ENCODE results near the gene LRCOL1.

LRCOL1 gene

DNA sequence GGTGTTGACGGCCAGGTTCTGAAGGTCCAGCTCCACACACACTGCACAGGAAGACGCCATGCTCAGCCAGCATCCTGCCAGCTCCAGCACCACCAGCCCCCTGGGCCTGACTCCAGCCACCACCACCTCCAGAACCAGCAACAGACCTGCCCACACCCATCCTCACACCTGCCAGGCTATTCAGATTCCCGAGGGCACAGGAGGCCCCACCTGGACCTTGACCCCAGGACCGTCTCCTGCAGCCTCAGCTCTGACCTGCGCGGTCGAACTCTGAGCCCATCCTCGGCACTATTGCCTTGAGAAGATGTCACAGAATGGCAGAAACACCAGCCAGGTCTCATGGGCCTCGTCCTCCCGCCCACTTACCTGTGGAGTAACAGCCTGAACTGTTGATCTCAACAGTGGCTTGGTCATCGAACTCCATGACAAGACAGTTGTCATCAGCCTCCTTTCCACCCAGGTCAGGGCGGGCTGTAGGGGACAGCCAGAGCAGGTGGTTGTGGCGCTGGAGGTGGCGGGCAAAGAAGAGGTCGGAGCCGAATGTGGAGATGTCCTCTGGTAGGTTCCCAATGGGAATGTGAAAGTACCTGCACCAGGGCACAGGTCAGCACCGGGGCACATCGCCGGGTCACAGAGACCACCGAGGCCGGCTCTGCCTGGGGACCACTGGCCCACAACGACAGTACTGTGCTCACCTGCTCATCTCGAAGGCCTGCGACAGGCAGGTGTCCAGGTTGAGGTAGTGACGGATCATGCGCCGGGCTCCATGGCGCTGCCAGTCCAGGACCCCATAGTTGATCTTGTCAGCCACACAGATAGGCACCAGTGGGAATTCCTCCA lies 31.6 kb upstream of the LRCOL1 start:
- DNase-seq (ENCODE audit: low spot score in 2 of 2) = no peak
- H3K27me3 Mint-ChIP-seq = no peaks in the 10 kb centered on the region
- no peak for ATAC-seq (ENCODE audit: low read depth)
- peaks cover 14% of the 10 kb centered on the region for H3K36me3 Mint-ChIP-seq
- H3K4me3 Mint-ChIP-seq = no peak overlapping the region
- H3K27ac Mint-ChIP-seq = no peak overlapping the region
- peaks cover 3% of the 10 kb centered on the region for H3K4me1 Mint-ChIP-seq
- H3K9me3 Mint-ChIP-seq = no peaks in the 10 kb centered on the region

DNA sequence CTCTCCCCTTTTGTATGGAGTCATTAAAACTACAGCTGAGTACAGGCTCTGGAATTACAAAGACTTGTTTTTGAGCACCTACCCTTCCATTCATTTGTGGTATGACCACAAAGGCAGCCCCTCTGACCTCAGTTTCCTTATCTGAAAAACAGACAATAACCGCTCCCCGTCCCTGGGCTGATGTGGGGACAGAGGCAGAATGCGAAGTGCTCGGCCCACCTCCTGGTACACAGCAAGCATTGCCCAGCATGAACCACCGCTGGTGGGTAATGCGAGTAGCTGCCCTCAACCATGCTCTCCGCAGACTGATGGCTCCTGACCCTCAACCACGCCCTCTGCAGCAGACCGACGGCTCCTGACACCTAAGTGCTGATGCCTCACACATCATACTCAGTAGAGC lies 30.6 kb upstream of the LRCOL1 start:
- H3K9me3 Mint-ChIP-seq = no peaks in the 10 kb centered on the region
- no peak for ATAC-seq (ENCODE audit: low read depth)
- H3K36me3 Mint-ChIP-seq = peaks cover 17% of the 10 kb centered on the region
- H3K4me3 Mint-ChIP-seq = no peak overlapping the region
- peaks cover 3% of the 10 kb centered on the region for H3K4me1 Mint-ChIP-seq
- no peak overlapping the region for H3K27ac Mint-ChIP-seq
- DNase-seq (ENCODE audit: low spot score in 2 of 2) = no peak
- H3K27me3 Mint-ChIP-seq = no peaks in the 10 kb centered on the region

DNA sequence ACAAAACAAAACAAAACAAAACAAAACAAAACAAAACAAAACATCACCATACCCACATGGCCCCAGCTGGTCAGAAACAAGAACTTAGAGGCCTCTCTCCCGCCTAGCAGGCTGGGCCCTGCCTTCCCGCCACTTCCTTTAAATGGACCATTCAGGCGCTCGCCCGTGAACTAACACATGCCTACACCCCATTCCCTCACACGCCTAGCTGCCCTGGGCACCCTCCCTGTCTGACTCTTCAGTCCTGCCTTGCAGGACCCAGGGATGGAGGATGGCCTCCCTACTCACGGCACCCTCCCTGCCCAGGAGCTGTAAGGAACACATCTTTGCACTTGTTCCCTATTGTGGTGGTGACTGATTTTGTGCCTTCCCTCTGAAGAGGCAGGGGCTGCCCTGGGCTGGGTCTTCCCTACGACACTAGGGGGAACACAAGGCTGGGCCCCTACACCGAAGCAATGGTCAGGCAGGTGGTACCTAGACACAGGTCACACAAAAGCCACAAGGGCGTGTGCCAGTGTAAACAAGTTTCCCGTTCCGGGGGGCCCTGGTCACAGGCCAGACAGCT lies 29.7 kb upstream of the LRCOL1 start:
- Mint-ChIP-seq H3K9me3 (no peaks in the 10 kb centered on the region), H3K4me3 (no peak overlapping the region), H3K27ac (peak overlapping the region; percentile 22), H3K27me3 (no peaks in the 10 kb centered on the region), H3K36me3 (peaks cover 26% of the 10 kb centered on the region), H3K4me1 (peaks cover 3% of the 10 kb centered on the region)
- DNase-seq (ENCODE audit: low spot score in 2 of 2) (no peak), ATAC-seq (ENCODE audit: low read depth) (no peak)

- ATAC-seq (ENCODE audit: low read depth) (no peak), DNase-seq (ENCODE audit: low spot score in 2 of 2) (no peak)
- H3K9me3 Mint-ChIP-seq = no peaks in the 10 kb centered on the region
- peaks cover 30% of the 10 kb centered on the region for H3K36me3 Mint-ChIP-seq
- H3K4me3 Mint-ChIP-seq = no peak overlapping the region
- H3K27me3 Mint-ChIP-seq = no peaks in the 10 kb centered on the region
- peaks cover 3% of the 10 kb centered on the region for H3K4me1 Mint-ChIP-seq
- H3K27ac Mint-ChIP-seq = no peak overlapping the region
Measured at GRCh38 chr12:132638541-132639408, 28.4 kb upstream of the LRCOL1 start.

DNA sequence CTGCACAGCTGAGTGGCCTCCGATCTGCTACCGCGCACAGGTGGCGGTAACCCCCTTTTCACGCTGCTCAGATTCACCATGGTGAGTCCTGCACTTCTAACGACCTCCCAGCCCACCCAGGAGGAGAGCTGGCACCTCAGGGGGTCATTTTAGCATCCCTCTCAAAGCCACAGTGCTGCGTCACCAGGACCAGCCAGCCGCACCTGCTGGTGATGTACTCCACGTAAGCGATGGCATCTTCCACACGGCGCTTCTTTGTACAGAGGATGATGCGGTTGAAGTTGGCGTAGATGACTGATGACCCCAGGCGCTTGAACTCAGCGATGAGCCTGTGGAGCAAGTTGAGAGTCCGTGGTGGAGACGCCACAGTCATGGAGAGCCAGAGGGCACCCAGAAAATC lies 27.4 kb upstream of the LRCOL1 start:
- Mint-ChIP-seq H3K4me3 (no peak overlapping the region), H3K27me3 (no peaks in the 10 kb centered on the region), H3K9me3 (no peaks in the 10 kb centered on the region), H3K4me1 (peaks cover 3% of the 10 kb centered on the region), H3K27ac (no peak overlapping the region), H3K36me3 (peaks cover 28% of the 10 kb centered on the region)
- ATAC-seq (ENCODE audit: low read depth) = no peak
- no peak for DNase-seq (ENCODE audit: low spot score in 2 of 2)

GRCh38 chr12:132635076-132635955 lies 24.9 kb upstream of the LRCOL1 start:
- DNase-seq (ENCODE audit: low spot score in 2 of 2) (no peak), ATAC-seq (ENCODE audit: low read depth) (no peak)
- peak overlapping the region; percentile 17 for H3K27ac Mint-ChIP-seq
- peaks cover 32% of the 10 kb centered on the region for H3K36me3 Mint-ChIP-seq
- no peak overlapping the region for H3K4me3 Mint-ChIP-seq
- peaks cover 3% of the 10 kb centered on the region for H3K4me1 Mint-ChIP-seq
- no peaks in the 10 kb centered on the region for H3K9me3 Mint-ChIP-seq
- no peaks in the 10 kb centered on the region for H3K27me3 Mint-ChIP-seq

GRCh38 chr12:132634411-132634990 lies 24.1 kb upstream of the LRCOL1 start:
- H3K36me3 Mint-ChIP-seq = peaks cover 36% of the 10 kb centered on the region
- no peak for ATAC-seq (ENCODE audit: low read depth)
- no peak overlapping the region for H3K4me3 Mint-ChIP-seq
- H3K27ac Mint-ChIP-seq = peak overlapping the region; percentile 53
- no peak for DNase-seq (ENCODE audit: low spot score in 2 of 2)
- no peaks in the 10 kb centered on the region for H3K27me3 Mint-ChIP-seq
- no peaks in the 10 kb centered on the region for H3K9me3 Mint-ChIP-seq
- H3K4me1 Mint-ChIP-seq = peaks cover 3% of the 10 kb centered on the region

GRCh38 chr12:132633901-132634300 lies 23.5 kb upstream of the LRCOL1 start:
- Mint-ChIP-seq H3K36me3 (peaks cover 37% of the 10 kb centered on the region), H3K4me1 (no peaks in the 10 kb centered on the region), H3K4me3 (no peak overlapping the region), H3K9me3 (no peaks in the 10 kb centered on the region), H3K27ac (no peak overlapping the region), H3K27me3 (no peaks in the 10 kb centered on the region)
- no peak for DNase-seq (ENCODE audit: low spot score in 2 of 2)
- no peak for ATAC-seq (ENCODE audit: low read depth)

DNA sequence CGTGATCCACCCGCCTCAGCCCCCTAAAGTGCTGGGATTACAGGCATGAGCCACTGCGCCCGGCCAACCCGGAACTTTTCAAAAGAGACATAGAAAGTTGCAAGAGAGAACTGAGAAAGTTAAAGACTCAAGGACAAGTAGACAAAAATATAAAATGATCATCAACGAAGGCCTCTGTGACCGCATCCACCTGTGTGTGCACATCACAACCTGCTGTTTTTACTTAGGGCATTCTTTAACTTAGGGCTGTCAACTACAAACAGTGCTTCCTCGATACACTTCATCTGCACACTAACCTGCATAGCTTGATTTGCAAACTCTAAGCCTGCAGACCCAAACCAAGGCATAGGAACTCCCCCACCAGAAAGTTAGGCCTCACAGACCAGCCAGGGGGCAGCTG lies 23.0 kb upstream of the LRCOL1 start:
- peak overlapping the region; percentile 64 for H3K27ac Mint-ChIP-seq
- H3K4me3 Mint-ChIP-seq = no peak overlapping the region
- peaks cover 35% of the 10 kb centered on the region for H3K36me3 Mint-ChIP-seq
- DNase-seq (ENCODE audit: low spot score in 2 of 2) (no peak), ATAC-seq (ENCODE audit: low read depth) (no peak)
- no peaks in the 10 kb centered on the region for H3K9me3 Mint-ChIP-seq
- no peaks in the 10 kb centered on the region for H3K4me1 Mint-ChIP-seq
- H3K27me3 Mint-ChIP-seq = no peaks in the 10 kb centered on the region

DNA sequence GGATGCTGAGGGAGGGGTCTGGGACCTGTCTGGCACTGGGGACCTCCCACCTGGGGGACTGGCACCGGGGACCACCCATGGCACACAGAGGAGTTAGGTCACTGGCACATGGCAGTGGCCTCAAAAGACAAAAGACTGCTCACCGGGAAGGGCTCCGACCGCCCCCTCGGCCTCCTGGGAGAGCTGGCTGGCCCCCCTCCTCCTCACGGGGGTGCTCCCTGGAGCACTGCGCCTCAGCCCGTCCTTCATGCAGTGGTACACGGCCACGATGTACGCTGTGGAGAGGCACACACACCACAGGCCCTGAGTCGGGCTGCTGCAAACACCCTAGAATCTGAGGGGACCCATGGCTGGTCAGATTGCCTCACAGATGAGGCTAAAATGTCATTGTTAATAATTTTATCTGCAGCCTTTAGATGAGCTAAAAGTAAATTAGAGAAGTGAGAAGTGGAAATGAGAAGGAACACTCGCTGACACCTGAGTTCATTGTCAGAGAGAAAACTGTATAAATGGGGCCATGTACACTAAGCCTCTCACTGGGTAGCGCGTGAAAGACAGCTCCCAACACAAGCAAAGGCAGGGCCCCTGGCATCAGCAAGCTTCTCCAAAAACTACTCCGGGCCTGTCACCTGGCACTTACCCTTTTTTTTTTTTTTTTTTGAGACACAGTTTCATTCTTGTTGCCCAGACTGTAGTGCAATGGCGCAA lies 22.3 kb upstream of the LRCOL1 start:
- ATAC-seq (ENCODE audit: low read depth) (peak; percentile 85), DNase-seq (ENCODE audit: low spot score in 2 of 2) (no peak)
- Mint-ChIP-seq H3K36me3 (peaks cover 35% of the 10 kb centered on the region), H3K27ac (peak overlapping the region; percentile 64), H3K4me3 (no peak overlapping the region), H3K27me3 (no peaks in the 10 kb centered on the region), H3K4me1 (no peaks in the 10 kb centered on the region), H3K9me3 (no peaks in the 10 kb centered on the region)

GRCh38 chr12:132631666-132632065 lies 21.3 kb upstream of the LRCOL1 start:
- ATAC-seq (ENCODE audit: low read depth) = no peak
- Mint-ChIP-seq H3K27me3 (no peaks in the 10 kb centered on the region), H3K36me3 (peaks cover 35% of the 10 kb centered on the region), H3K4me1 (no peaks in the 10 kb centered on the region), H3K9me3 (no peaks in the 10 kb centered on the region), H3K27ac (no peak overlapping the region), H3K4me3 (no peak overlapping the region)
- DNase-seq (ENCODE audit: low spot score in 2 of 2) = no peak

DNA sequence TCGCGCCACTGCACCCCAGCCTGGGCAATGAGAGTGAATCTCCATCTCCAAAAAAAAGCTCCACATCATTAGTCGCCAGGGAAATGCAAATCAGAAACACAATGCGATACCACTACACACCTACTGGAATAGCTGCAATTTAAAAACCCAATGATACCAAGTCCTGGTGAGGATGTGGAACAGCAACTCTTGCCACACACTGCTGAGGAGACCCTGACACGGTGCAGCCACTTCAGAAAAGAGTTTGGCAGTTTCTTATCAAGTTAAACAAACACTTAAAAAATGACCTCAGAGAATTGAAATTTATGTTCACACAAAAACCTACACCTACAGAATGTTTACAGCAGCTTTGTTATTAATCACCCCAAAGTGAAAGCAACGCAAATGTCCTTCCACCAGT lies 20.3 kb upstream of the LRCOL1 start:
- H3K27me3 Mint-ChIP-seq = no peaks in the 10 kb centered on the region
- no peaks in the 10 kb centered on the region for H3K9me3 Mint-ChIP-seq
- H3K4me3 Mint-ChIP-seq = no peak overlapping the region
- H3K4me1 Mint-ChIP-seq = no peaks in the 10 kb centered on the region
- ATAC-seq (ENCODE audit: low read depth) = no peak
- no peak overlapping the region for H3K27ac Mint-ChIP-seq
- no peak for DNase-seq (ENCODE audit: low spot score in 2 of 2)
- peaks cover 30% of the 10 kb centered on the region for H3K36me3 Mint-ChIP-seq

DNA sequence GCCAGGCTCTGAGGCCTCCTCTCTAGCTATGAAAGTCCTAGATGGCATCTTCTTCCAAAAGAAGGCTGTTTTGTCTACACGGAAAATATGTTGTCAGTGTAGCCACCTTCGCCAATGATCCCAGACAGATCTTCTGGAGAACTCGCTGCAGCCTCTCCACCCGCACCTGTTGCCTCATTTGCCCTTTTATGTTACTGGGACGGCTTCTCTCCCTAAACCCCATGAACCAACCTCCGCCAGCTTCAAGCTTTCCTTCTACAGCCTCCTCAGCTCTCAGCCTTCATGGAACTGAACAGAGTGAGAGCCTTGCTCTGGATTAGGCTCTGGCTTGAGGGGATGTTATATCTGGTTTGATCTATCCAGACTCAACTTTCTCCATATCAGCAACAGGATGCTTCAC lies 18.9 kb upstream of the LRCOL1 start:
- DNase-seq (ENCODE audit: low spot score in 2 of 2) (no peak), ATAC-seq (ENCODE audit: low read depth) (no peak)
- Mint-ChIP-seq H3K27ac (no peak overlapping the region), H3K9me3 (no peaks in the 10 kb centered on the region), H3K4me1 (no peaks in the 10 kb centered on the region), H3K27me3 (no peaks in the 10 kb centered on the region), H3K36me3 (peaks cover 27% of the 10 kb centered on the region), H3K4me3 (no peak overlapping the region)
